Measurements from ENCODE around the gene CPA4. TPM values are rescaled to one million over a fixed set of nuclear protein-coding genes. Genes with fewer than 3 reads are reported as not detected.
"Not testable (repeated sequence)": the region's sequence is repeated elsewhere in the genome, so short reads cannot be mapped to it uniquely, and the experiment has no call there.

The CPA4 gene, protein sequence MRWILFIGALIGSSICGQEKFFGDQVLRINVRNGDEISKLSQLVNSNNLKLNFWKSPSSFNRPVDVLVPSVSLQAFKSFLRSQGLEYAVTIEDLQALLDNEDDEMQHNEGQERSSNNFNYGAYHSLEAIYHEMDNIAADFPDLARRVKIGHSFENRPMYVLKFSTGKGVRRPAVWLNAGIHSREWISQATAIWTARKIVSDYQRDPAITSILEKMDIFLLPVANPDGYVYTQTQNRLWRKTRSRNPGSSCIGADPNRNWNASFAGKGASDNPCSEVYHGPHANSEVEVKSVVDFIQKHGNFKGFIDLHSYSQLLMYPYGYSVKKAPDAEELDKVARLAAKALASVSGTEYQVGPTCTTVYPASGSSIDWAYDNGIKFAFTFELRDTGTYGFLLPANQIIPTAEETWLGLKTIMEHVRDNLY
- not detected for total RNA-seq

DNA sequence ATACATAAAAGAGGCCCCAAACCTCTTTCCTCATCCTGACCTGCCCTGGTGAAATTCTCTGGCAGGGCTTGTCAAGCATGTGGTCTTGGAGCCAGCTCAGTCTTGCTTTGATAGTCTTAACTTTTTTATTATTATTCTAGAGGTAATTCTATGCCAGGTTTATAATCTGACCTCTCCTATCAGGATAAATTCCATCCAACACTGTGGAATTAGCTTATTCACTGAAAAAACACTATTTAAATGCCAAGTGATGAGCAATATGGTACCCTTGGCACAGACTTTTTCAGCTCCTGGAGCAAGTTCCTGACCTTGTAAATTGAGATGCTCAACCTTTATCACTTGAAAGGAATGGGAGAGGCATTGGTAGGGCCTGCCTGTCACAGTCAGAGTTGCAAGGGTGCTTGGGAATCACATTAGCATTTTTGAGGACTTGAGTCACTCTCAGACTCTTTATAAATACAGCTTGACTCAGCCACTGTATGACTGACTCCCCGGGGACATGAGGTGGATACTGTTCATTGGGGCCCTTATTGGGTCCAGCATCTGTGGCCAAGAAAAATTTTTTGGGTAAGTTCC lies at the start of gene CPA4:
CPA4 (plus strand) TSS at position 480 of the 576 bp plus-strand sequence; CDS start at position 500, 20 bp downstream.
- DNase-seq (ENCODE audit: low spot score) (peak; percentile 60), ATAC-seq (ENCODE audit: insufficient number of reproducible peaks, low FRiP score, low read depth) (peak; percentile 94)
- Histone ChIP-seq H3K36me3 (no peaks in the 10 kb centered on the region), H3K27ac (peak within 1 kb of the TSS; percentile 43 to 86), H3K4me3 (no peak within 1 kb of the TSS), H3K4me1 (ENCODE audit: control insufficient read depth in 1 of 2, low read depth in 2 of 2) (peaks cover 7 to 36% of the 10 kb centered on the region in 2 donors), H3K27me3 (replicated peaks; ENCODE audit: insufficient read depth) (no peaks in the 10 kb centered on the region), H3K9me3 (no peaks in the 10 kb centered on the region)
- TF ChIP-seq, protein P1, sequence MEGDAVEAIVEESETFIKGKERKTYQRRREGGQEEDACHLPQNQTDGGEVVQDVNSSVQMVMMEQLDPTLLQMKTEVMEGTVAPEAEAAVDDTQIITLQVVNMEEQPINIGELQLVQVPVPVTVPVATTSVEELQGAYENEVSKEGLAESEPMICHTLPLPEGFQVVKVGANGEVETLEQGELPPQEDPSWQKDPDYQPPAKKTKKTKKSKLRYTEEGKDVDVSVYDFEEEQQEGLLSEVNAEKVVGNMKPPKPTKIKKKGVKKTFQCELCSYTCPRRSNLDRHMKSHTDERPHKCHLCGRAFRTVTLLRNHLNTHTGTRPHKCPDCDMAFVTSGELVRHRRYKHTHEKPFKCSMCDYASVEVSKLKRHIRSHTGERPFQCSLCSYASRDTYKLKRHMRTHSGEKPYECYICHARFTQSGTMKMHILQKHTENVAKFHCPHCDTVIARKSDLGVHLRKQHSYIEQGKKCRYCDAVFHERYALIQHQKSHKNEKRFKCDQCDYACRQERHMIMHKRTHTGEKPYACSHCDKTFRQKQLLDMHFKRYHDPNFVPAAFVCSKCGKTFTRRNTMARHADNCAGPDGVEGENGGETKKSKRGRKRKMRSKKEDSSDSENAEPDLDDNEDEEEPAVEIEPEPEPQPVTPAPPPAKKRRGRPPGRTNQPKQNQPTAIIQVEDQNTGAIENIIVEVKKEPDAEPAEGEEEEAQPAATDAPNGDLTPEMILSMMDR (IDR thresholded peaks at IDR 0.05): no peak

DNA sequence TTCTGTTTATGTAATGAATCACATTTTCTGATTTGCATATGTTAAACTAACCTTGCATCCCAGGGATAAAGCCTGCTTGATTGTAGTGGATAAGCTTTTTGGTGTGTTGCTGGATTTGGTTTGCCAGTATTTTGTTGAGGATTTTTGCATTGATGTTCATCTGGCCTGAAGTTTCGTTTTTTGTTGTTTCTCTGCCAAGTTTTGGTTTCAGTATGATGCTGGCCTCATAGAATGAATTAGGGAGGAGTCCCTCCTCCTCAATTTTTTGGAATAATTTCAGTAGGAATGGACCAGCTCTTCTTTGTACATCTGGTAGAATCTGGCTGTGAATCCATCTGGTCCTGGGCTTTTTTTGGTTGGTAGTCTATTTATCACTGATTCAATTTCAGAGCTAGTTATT lies 49.5 kb upstream of the CPA4 start:
- ATAC-seq (ENCODE audit: insufficient number of reproducible peaks, low FRiP score, low read depth); H3K36me3 ChIP-seq; H3K4me1 ChIP-seq (ENCODE audit: control insufficient read depth in 1 of 2, low read depth in 2 of 2); H3K27me3 ChIP-seq (replicated peaks; ENCODE audit: insufficient read depth); DNase-seq (ENCODE audit: low spot score); H3K27ac ChIP-seq; H3K4me3 ChIP-seq; H3K9me3 ChIP-seq: not testable (repeated sequence)

DNA sequence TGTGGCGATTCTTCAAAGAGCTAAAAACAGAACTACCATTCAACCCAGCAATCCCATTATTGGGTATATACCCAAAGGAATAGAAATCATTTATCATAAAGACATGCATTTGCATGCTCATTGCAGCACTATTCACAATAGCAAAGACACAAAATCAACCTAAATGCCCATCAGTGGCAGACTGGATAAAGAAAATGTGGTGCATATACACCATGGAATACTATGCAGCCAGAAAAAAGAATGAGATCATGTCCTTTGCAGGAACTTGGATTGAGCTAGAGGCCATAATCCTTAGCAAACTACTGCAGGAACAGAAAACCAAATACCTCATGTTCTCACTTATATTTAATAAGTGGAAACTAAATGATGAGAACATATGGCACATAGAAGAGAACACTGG lies 46.5 kb upstream of the CPA4 start:
- H3K27me3 ChIP-seq (replicated peaks; ENCODE audit: insufficient read depth); H3K4me1 ChIP-seq (ENCODE audit: control insufficient read depth in 1 of 2, low read depth in 2 of 2); DNase-seq (ENCODE audit: low spot score); H3K27ac ChIP-seq; H3K9me3 ChIP-seq; H3K4me3 ChIP-seq; H3K36me3 ChIP-seq; ATAC-seq (ENCODE audit: insufficient number of reproducible peaks, low FRiP score, low read depth): not testable (repeated sequence)

DNA sequence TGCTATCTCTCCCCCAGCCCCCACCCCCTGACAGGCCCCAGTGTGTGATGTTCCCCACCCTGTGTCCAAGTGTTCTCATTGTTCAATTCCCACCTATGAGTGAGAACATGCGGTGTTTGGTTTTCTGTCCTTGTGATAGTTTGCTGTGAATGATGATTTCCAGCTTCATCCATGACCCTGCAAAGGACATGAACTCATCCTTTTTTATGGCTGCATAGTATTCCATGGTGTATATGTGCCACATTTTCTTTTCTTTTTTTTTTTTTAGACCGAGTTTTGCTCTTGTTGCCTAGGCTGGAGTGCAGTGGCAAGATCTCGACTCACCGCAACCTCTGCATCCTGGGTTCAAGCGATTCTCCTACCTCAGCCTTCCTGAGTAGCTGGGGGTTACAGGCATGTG lies 44.1 kb upstream of the CPA4 start:
- not testable (repeated sequence) for H3K4me1 ChIP-seq (ENCODE audit: control insufficient read depth in 1 of 2, low read depth in 2 of 2); H3K9me3 ChIP-seq; H3K27me3 ChIP-seq (replicated peaks; ENCODE audit: insufficient read depth); ATAC-seq (ENCODE audit: insufficient number of reproducible peaks, low FRiP score, low read depth); H3K27ac ChIP-seq; H3K4me3 ChIP-seq; H3K36me3 ChIP-seq; DNase-seq (ENCODE audit: low spot score)

DNA sequence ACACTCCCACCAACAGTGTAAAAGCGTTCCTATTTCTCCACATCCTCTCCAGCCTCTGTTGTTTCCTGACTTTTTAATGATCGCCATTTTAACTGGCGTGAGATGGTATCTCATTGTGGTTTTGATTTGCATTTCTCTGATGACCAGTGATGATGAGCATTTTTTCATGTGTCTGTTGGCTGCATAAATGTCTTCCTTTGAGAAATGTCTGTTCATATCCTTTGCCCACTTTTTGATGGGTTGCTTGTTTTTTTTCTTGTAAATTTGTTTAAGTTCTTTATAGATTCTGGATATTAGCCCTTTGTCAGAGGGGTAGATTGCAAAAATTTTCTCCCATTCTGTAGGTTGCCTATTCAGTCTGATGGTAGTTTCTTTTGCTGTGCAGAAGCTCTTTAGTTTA lies 43.3 kb upstream of the CPA4 start:
- H3K27me3 ChIP-seq (replicated peaks; ENCODE audit: insufficient read depth); H3K27ac ChIP-seq; H3K4me1 ChIP-seq (ENCODE audit: control insufficient read depth in 1 of 2, low read depth in 2 of 2); ATAC-seq (ENCODE audit: insufficient number of reproducible peaks, low FRiP score, low read depth); H3K36me3 ChIP-seq; H3K4me3 ChIP-seq; DNase-seq (ENCODE audit: low spot score); H3K9me3 ChIP-seq: not testable (repeated sequence)

DNA sequence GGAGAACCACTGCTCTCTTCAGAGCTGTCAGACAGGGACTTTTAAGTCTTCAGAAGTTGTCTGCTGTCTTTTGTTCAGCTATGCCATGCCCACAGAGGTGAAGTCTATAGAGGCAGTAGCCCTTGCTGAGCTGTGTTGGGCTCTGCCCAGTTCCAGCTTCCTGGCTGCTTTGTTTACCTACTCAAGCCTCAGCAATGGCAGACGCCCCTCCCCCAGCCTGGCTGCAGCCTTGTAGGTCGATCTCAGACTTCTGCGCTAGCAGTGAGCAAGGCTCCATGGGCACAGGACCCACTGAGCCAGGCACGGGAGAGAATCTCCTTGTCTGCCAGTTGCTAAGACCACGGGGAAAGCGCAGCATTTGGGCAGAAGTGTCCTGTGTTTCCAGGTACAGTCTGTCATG lies 38.4 kb upstream of the CPA4 start:
- Histone ChIP-seq H3K36me3 (no peaks in the 10 kb centered on the region), H3K4me1 (ENCODE audit: control insufficient read depth in 1 of 2, low read depth in 2 of 2) (no peaks in the 10 kb centered on the region), H3K4me3 (no peak overlapping the region), H3K9me3 (peaks cover 5% of the 10 kb centered on the region), H3K27me3 (replicated peaks; ENCODE audit: insufficient read depth) (no peaks in the 10 kb centered on the region), H3K27ac (no peak overlapping the region)
- ATAC-seq (ENCODE audit: insufficient number of reproducible peaks, low FRiP score, low read depth): no peak
- TF ChIP-seq, protein P1 (IDR thresholded peaks at IDR 0.05): no peak
- DNase-seq (ENCODE audit: low spot score): no peak

DNA sequence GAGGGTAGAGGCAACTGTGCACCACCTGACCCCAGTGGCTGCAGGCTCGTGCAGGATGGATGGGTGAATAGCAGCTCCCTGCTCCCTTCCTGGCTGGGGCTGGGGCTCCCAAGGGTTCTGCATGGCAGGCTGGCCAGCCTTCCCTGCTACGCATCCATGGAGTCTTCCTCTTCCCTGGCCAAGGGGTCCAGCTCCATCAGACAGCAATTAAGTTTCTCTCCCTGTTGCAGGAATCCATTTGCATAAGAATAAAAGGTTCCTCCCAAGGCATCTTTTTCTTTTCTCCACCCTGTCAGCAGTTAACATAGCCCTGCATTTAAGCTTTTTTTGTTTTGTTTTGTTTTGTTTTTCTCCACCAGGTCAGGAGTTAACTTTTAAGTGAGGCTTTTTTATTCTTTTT lies 36.3 kb upstream of the CPA4 start:
- DNase-seq (ENCODE audit: low spot score) (no peak), ATAC-seq (ENCODE audit: insufficient number of reproducible peaks, low FRiP score, low read depth) (no peak)
- Histone ChIP-seq H3K4me1 (ENCODE audit: control insufficient read depth in 1 of 2, low read depth in 2 of 2) (no peaks in the 10 kb centered on the region), H3K27ac (no peak overlapping the region), H3K36me3 (no peaks in the 10 kb centered on the region), H3K27me3 (replicated peaks; ENCODE audit: insufficient read depth) (no peaks in the 10 kb centered on the region), H3K9me3 (peaks cover 5% of the 10 kb centered on the region), H3K4me3 (no peak overlapping the region)
- TF ChIP-seq, protein P1 (IDR thresholded peaks at IDR 0.05): no peak
